Activated CD4-positive, CD25-positive, alpha-beta regulatory T cell treated with anti-CD3 and anti-CD28 coated beads, Interleukin-2, amount 50 U/mL, for 16 hours (primary cell): Measurements from ENCODE around the gene OTOL1.

Experiments
- DNase-seq: peaks from one replicate; pipeline ENCODE4 v3.0.0-alpha.2; 2020; ENCODE audit warnings: low read depth, low spot score

Gene OTOL1

DNA sequence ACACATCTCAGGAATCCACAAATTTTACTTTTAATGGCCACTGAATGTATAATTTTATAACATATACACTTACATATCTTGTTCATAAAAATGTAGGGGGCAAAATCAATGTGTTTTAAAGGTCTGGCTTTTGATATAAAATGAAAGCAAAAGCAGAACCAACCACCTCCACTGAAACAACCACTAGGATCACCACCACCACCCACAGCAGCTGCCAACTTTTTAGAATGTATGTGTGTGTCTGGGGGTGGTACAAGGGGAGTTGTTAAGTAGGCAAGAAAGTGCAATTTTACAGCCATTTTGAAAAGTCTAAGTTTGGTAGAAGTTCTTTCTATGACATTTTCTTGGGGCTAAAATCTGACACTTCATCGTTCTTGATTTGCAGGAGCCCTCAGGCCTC, 44.0 kb downstream of the OTOL1 start:
- DNase-seq = no peak

DNA sequence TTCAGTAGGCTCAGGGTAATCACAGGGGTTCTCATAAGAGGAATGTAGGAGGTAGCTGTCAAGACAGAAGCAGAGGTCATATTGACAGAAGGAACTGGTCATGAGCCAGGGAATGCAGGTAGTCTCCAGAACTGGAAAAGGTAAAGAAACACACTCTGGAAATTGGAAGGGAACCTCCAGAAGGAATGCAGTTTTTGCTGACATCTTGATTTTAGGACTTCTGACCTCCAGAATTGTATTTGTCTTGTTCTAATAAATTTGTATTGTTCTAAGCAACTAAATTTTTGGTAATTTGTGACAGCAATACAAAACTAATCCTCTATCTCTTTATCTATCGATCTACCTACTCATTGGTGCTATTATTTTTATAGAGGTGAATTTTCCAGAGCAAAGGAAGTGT, 49.2 kb downstream of the OTOL1 start:
- DNase-seq = no peak

DNA sequence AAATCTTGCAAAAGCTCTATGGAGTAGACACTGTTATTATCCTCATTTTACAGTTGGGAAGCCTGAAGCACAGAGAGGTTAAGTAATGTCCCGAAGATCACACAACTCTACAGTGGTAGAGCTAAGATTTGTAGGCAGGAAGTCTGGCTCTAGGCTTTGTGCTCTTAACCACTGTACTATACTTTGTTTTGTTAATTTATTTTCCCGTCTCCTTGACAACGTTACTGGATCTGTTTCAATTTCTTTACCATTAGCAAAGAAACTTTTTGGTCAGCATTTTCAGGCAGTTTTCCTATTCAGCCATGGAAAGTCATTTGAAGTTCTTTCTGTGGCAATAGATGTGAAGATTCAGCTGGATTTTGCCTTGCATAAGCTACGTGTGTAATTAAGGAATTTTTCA, 51.7 kb downstream of the OTOL1 start:
- DNase-seq = no peak

DNA sequence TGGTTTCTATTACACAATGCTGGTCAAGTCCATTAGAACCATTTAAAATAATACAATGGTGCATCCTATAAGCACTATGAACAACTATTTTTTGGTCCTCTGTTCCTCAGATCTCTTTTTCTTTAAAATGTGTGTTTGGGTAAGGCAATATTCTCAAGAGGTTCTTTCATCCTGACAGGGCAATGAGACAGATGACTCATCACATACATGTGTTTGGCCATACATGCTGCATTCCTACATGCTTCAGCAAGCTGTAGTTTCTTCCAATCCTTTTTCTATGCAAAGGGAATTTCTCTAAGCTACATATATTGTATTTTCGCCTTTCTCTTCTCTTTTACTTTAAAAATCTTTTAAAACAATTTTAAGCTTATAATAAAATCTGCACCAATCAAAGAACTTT, 52.7 kb downstream of the OTOL1 start:
- no peak for DNase-seq

DNA sequence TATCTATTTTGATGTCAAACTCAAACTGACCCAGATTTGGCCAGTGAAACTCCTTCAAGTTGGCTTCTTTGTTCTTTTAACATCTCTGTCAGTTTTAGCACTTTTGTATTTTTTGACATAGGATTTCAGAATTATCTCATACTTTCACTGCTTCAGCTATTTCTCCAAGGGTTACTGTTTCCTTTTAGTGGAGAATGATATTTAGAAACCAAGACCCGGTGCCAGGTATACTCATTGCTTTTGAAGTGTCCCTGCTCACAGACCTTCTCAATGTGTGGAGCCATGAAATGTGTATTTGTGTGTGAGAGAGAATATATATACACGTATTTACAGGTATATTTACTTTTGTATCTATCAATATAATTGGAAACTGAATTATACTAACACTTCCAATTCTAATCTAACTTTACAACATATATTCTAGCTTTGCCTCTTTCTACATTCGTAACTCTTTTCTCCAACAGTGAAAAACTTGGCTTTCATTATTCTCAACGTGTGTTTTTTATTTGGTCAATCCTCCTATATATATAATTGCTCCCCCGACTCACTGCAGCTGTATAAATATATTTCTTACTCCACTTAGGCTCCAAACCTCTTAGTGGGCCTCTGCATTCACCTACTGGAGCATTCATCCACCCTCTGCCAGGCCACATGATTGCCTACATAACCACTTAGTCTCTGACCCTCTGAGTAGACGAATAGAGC, 54.0 kb downstream of the OTOL1 start:
- no peak for DNase-seq

DNA sequence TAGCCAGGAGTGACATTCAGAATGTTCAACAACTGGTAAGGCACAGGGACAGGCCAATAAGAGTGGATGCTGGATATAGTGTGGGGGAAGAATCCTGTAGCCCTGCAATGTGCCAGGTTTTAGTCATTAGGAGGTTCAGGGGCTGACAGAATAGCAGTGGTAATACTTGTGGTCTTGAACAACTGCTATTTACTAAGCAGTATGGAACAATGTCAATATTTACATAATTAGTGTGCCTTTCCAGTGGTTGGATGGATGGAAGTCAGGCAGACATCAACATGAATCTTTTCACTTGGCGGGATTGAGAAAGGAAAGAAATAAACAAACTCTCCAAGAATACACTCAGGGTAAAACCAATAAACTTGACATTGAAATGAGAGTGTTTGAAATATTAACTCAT, 55.1 kb downstream of the OTOL1 start:
- DNase-seq = no peak

DNA sequence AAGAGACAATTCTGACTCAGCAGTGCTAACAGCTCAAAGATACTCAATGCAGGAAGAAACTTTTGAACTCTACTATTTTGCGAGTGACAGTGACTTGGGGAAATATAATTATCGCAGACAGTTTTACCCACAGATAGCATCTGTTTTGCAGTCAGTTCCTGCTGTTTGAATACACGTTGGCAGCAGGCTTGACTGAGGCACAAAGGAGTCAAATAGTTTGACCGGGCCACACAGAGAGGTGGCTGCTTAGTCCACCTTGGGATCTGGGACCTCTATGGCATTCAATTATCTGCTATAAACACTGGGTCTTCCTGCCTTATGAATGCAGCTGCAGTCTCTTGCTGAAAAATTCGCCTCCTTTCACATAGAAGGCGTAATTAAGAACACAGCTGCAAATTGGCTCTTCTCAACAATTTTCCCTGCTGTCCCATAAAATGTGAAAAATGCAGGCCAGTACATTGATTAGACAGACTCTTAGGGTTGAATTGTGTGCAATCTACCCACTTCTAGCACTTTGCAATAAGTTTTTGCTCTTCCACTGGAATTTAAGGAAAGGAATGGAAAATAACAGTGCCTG, 56.5 kb downstream of the OTOL1 start:
- no peak for DNase-seq
